Prostate gland (tissue), 2 donors: ENCODE results near the gene GPR108. TPM values are rescaled to one million over a fixed set of nuclear protein-coding genes. Genes with fewer than 3 reads are reported as not detected.

Experiments
- DNase-seq: peaks from one replicate; pipeline ENCODE4 v3.0.0-alpha.2; 2019; ENCODE audit warnings: low spot score
- H3K27ac ChIP-seq, 2 donors: fragments of 200-600 bp; sonication (generic); 2 replicates each; pipeline ENCODE4 v1.5.1; 2017 to 2019
- H3K27me3 ChIP-seq: fragments of 200-600 bp; sonication (generic); replicated peaks from 2 replicates; pipeline ENCODE4 v1.5.1; 2019; ENCODE audit not compliant: insufficient read depth
- H3K36me3 ChIP-seq, 2 donors: fragments of 200-600 bp; sonication (generic); 1 replicate in 1 of 2; 2 replicates in 1 of 2; pipeline versions ENCODE4 v1.5.1 to v1.8.1; 2017 to 2019
- H3K4me1 ChIP-seq: fragments of 200-600 bp; sonication (generic); replicated peaks from 2 replicates; pipeline ENCODE4 v1.5.1; 2019
- H3K4me3 ChIP-seq, 2 donors: fragments of 200-600 bp; sonication (generic); 2 replicates each; pipeline ENCODE4 v1.5.1; 2017 to 2019
- H3K9me3 ChIP-seq: fragments of 200-600 bp; sonication (generic); 2 replicates; pipeline ENCODE4 v1.5.1; 2017
- CTCF ChIP-seq, 4 experiments: fragments of 200-600 bp in 2 of 4; fragments of 450-650 bp in 2 of 4; sonication (generic) in 2 of 4; IDR thresholded peaks; 1 replicate in 3 of 4; 2 replicates in 1 of 4; pipeline ENCODE4 v1.5.1; 2016 to 2019; ENCODE audit warnings: antibody characterized with exemption in 4 of 4, mild to moderate bottlenecking in 2 of 4, moderate library complexity in 2 of 4
- POLR2A ChIP-seq: fragments of 450-650 bp; IDR thresholded peaks from one replicate; pipeline ENCODE4 v1.6.1; 2016; ENCODE audit warnings: antibody characterized with exemption, mild to moderate bottlenecking
- POLR2AphosphoS5 ChIP-seq: sonication (generic); formaldehyde crosslinking; IDR thresholded peaks from one replicate; pipeline ENCODE4 v1.6.1; 2017; ENCODE audit warnings: antibody characterized with exemption
- WGBS: methylation state at CpG from one replicate; pipeline ENCODE4 v1.1.5; 2018; 5-methylcytosine and 5-hydroxymethylcytosine counted together
- intact Hi-C: fragments of 100-400 bp; cut with DNase I; formaldehyde crosslinking; loops from one replicate; pipeline ENCODE4 v1.14.2; 2022
- total RNA-seq, 2 donors: library from RNA; depleted of rRNA; stranded (reverse); fragments of >200 nt; gene quantifications; one replicate each; pipeline ENCODE4 v1.1.0, GENCODE V29; 2016

The GPR108 gene
- total RNA-seq, 2 donors from 2014 or later: 62.7 to 98.0 TPM

GRCh38 chr19:6730153-6730804 lies 7.1 kb downstream of the GPR108 start:
- Histone ChIP-seq H3K36me3 (peaks cover 0 to 7% of the 10 kb centered on the region in 2 donors), H3K4me3 (peak overlapping the region; percentile 6 to 32), H3K4me1 (no peaks in the 10 kb centered on the region), H3K27me3 (no peaks in the 10 kb centered on the region), H3K27ac (peak overlapping the region; percentile 75 to 78), H3K9me3 (no peaks in the 10 kb centered on the region)
- 55% methylated on average over 27 of the region's 27 CpGs for WGBS
- intact Hi-C loops: loop anchor here (10.0 kb wide), 1 partner anchor 195 kb away; the partner anchor contains the start of gene TNFSF9
- DNase-seq: peak; percentile 94
- TF ChIP-seq POLR2A (peak; percentile 64), CTCF (IDR thresholded peaks at IDR 0.05) (no peak), POLR2AphosphoS5 (peak; percentile 71)

- Histone ChIP-seq H3K4me1 (no peaks in the 10 kb centered on the region), H3K27ac (peak overlapping the region; percentile 75 to 78), H3K27me3 (no peaks in the 10 kb centered on the region), H3K9me3 (no peaks in the 10 kb centered on the region), H3K36me3 (peaks cover 0 to 7% of the 10 kb centered on the region in 2 donors), H3K4me3 (peak overlapping the region; percentile 6 to 32)
- intact Hi-C loops: loop anchor here (10.0 kb wide), 1 partner anchor 195 kb away; the partner anchor contains the start of gene TNFSF9
- WGBS: 79% methylated on average over 23 of the region's 23 CpGs
- TF ChIP-seq CTCF (IDR thresholded peaks at IDR 0.05) (no peak), POLR2A (no peak), POLR2AphosphoS5 (no peak)
- no peak for DNase-seq
Observed at GRCh38 chr19:6729573-6730152, 7.7 kb downstream of the GPR108 start.

- Histone ChIP-seq H3K4me1 (no peaks in the 10 kb centered on the region), H3K4me3 (no peak overlapping the region), H3K27ac (no peak overlapping the region), H3K36me3 (peaks cover 0 to 7% of the 10 kb centered on the region in 2 donors), H3K9me3 (no peaks in the 10 kb centered on the region), H3K27me3 (no peaks in the 10 kb centered on the region)
- no peak for DNase-seq
- intact Hi-C loops: no loop called here
- 38% methylated on average over 8 of the region's 8 CpGs for WGBS
- TF ChIP-seq POLR2A: no peak
- TF ChIP-seq POLR2AphosphoS5: no peak
- no peak for TF ChIP-seq CTCF (IDR thresholded peaks at IDR 0.05)
Observed at GRCh38 chr19:6728346-6728745, 9.0 kb downstream of the GPR108 start.

- 90% methylated on average over 16 of the region's 16 CpGs for WGBS
- H3K36me3 ChIP-seq: no peaks in the 10 kb centered on the region
- no peaks in the 10 kb centered on the region for H3K4me1 ChIP-seq
- H3K4me3 ChIP-seq: no peak overlapping the region
- intact Hi-C loops: no loop called here
- no peak overlapping the region for H3K27ac ChIP-seq
- no peak for DNase-seq
- H3K27me3 ChIP-seq: no peaks in the 10 kb centered on the region
- TF ChIP-seq POLR2AphosphoS5: no peak
- TF ChIP-seq CTCF (IDR thresholded peaks at IDR 0.05): no peak
- TF ChIP-seq POLR2A: no peak
- H3K9me3 ChIP-seq: no peaks in the 10 kb centered on the region
Observed at GRCh38 chr19:6725513-6726231, 11.7 kb downstream of the GPR108 start.
